ENCODE results near the gene FRMPD1.

- no peak for TF ChIP-seq CTCF (IDR thresholded peaks at IDR 0.05; ENCODE audit: insufficient read depth, low read length)
- no peak for TF ChIP-seq SPI1 (IDR thresholded peaks at IDR 0.05; ENCODE audit: borderline replicate concordance, low read depth)
These were observed 14.0 kb upstream of the FRMPD1 start for GRCh38 chr9:37636511-37637448.

All from HL-60 (cell line).